KMS-11 (cell line): Measurements from ENCODE around the gene ATP10D.

Source experiments
- H2AFZ ChIP-seq: fragments of 200-600 bp; sonication (generic); 2 replicates; pipeline ENCODE4 v1.6.1; 2016; ENCODE audit warnings: antibody characterized with exemption, mixed run types, low read depth
- H3K27ac ChIP-seq: fragments of 200-600 bp; sonication (generic); 2 replicates; pipeline ENCODE4 v1.6.1; 2016; ENCODE audit warnings: mild to moderate bottlenecking, mixed run types
- H3K27me3 ChIP-seq: fragments of 200-600 bp; sonication (generic); 2 replicates; pipeline ENCODE4 v1.6.1; 2017; ENCODE audit warnings: mild to moderate bottlenecking, low read depth, mixed run types, moderate library complexity; ENCODE audit not compliant: insufficient read depth
- H3K36me3 ChIP-seq: fragments of 200-600 bp; sonication (generic); 2 replicates; pipeline ENCODE4 v1.6.1; 2017; ENCODE audit warnings: mild to moderate bottlenecking, mixed run types; ENCODE audit not compliant: insufficient read depth
- H3K4me1 ChIP-seq: fragments of 200-600 bp; sonication (generic); 2 replicates; pipeline ENCODE4 v1.6.1; 2016; ENCODE audit warnings: mild to moderate bottlenecking, low read depth, mixed run types; ENCODE audit not compliant: poor library complexity, severe bottlenecking
- H3K4me2 ChIP-seq: fragments of 200-600 bp; sonication (generic); 2 replicates; pipeline ENCODE4 v1.7.0; 2016; ENCODE audit warnings: mild to moderate bottlenecking, mixed run types
- H3K4me3 ChIP-seq: fragments of 200-600 bp; sonication (generic); IDR thresholded peaks from 2 replicates; pipeline ENCODE4 v1.6.1; 2017; ENCODE audit warnings: low read depth, low read length, mixed read lengths; ENCODE audit not compliant: insufficient read depth
- H3K79me2 ChIP-seq: fragments of 200-600 bp; sonication (generic); 2 replicates; pipeline ENCODE4 v1.6.1; 2016; ENCODE audit warnings: low read depth, mixed run types; ENCODE audit not compliant: insufficient read depth
- H3K9ac ChIP-seq: fragments of 200-600 bp; sonication (generic); 2 replicates; pipeline ENCODE4 v1.6.1; 2016; ENCODE audit warnings: mild to moderate bottlenecking, mixed run types
- H4K20me1 ChIP-seq: fragments of 200-600 bp; sonication (generic); 2 replicates; pipeline ENCODE4 v1.6.1; 2016; ENCODE audit warnings: mild to moderate bottlenecking, mixed run types; ENCODE audit not compliant: insufficient read depth
- CTCF ChIP-seq: fragments of 200-600 bp; sonication (generic); conservative IDR thresholded peaks from 2 replicates; pipeline ENCODE4 v1.6.1; 2017; ENCODE audit warnings: low read depth, mild to moderate bottlenecking, antibody characterized with exemption, low read length, moderate library complexity, mixed read lengths

The ATP10D gene

GRCh38 chr4:47557255-47557654, 72.2 kb downstream of the ATP10D start:
- Histone ChIP-seq H3K27ac (no peak overlapping the region), H4K20me1 (no peaks in the 10 kb centered on the region), H3K9ac (no peak overlapping the region), H3K4me1 (no peaks in the 10 kb centered on the region), H3K36me3 (no peaks in the 10 kb centered on the region), H3K27me3 (no peaks in the 10 kb centered on the region), H2AFZ (no peak overlapping the region), H3K4me3 (no peak overlapping the region), H3K4me2 (no peak overlapping the region), H3K79me2 (no peaks in the 10 kb centered on the region)
- no peak for TF ChIP-seq CTCF

- no peak for TF ChIP-seq CTCF
- no peaks in the 10 kb centered on the region for H3K27me3 ChIP-seq
- no peak overlapping the region for H3K4me3 ChIP-seq
- no peak overlapping the region for H3K9ac ChIP-seq
- no peaks in the 10 kb centered on the region for H4K20me1 ChIP-seq
- H2AFZ ChIP-seq, result no peak overlapping the region
- no peaks in the 10 kb centered on the region for H3K36me3 ChIP-seq
- no peaks in the 10 kb centered on the region for H3K4me1 ChIP-seq
- H3K79me2 ChIP-seq, result no peaks in the 10 kb centered on the region
- H3K27ac ChIP-seq, result no peak overlapping the region
- no peak overlapping the region for H3K4me2 ChIP-seq
These were observed 75.6 kb downstream of the ATP10D start for GRCh38 chr4:47560682-47561081.

- Histone ChIP-seq H3K79me2 (no peaks in the 10 kb centered on the region), H3K9ac (no peak overlapping the region), H3K27me3 (no peaks in the 10 kb centered on the region), H4K20me1 (no peaks in the 10 kb centered on the region), H3K4me3 (no peak overlapping the region), H3K36me3 (no peaks in the 10 kb centered on the region), H3K4me2 (no peak overlapping the region), H3K4me1 (no peaks in the 10 kb centered on the region), H2AFZ (no peak overlapping the region), H3K27ac (no peak overlapping the region)
- TF ChIP-seq CTCF, result no peak
These were observed 76.3 kb downstream of the ATP10D start for GRCh38 chr4:47561331-47561730.

GRCh38 chr4:47562297-47562696, 77.2 kb downstream of the ATP10D start:
- no peak overlapping the region for H2AFZ ChIP-seq
- no peak overlapping the region for H3K4me3 ChIP-seq
- no peak overlapping the region for H3K9ac ChIP-seq
- H3K36me3 ChIP-seq, result no peaks in the 10 kb centered on the region
- H4K20me1 ChIP-seq, result no peaks in the 10 kb centered on the region
- H3K27me3 ChIP-seq, result no peaks in the 10 kb centered on the region
- TF ChIP-seq CTCF, result no peak
- no peak overlapping the region for H3K4me2 ChIP-seq
- no peak overlapping the region for H3K27ac ChIP-seq
- H3K79me2 ChIP-seq, result no peaks in the 10 kb centered on the region
- H3K4me1 ChIP-seq, result no peaks in the 10 kb centered on the region

- no peak for TF ChIP-seq CTCF
- Histone ChIP-seq H3K4me3 (no peak overlapping the region), H3K27me3 (no peaks in the 10 kb centered on the region), H3K27ac (no peak overlapping the region), H3K79me2 (no peaks in the 10 kb centered on the region), H3K4me1 (no peaks in the 10 kb centered on the region), H3K36me3 (no peaks in the 10 kb centered on the region), H2AFZ (no peak overlapping the region), H3K4me2 (no peak overlapping the region), H3K9ac (no peak overlapping the region), H4K20me1 (no peaks in the 10 kb centered on the region)
These were observed 81.5 kb downstream of the ATP10D start for GRCh38 chr4:47566566-47566965.
